KOPT-K1 (cell line): ENCODE data around the gene MRPS18B.

Source experiments
- H3K27ac ChIP-seq: fragments of 200-600 bp; sonication (generic); 2 replicates; pipeline ENCODE4 v1.5.1; 2016; ENCODE audit warnings: antibody characterized with exemption, mild to moderate bottlenecking, low read depth, low read length; ENCODE audit not compliant: poor library complexity, severe bottlenecking
- H3K36me3 ChIP-seq: fragments of 200-600 bp; sonication (generic); 2 replicates; pipeline ENCODE4 v1.5.1; 2017; ENCODE audit warnings: antibody characterized with exemption, mild to moderate bottlenecking, low read length, moderate library complexity; ENCODE audit not compliant: insufficient read depth
- H3K9me3 ChIP-seq: fragments of 200-600 bp; sonication (generic); 2 replicates; pipeline ENCODE4 v1.5.1; 2017; ENCODE audit warnings: antibody characterized with exemption, low read length, mild to moderate bottlenecking; ENCODE audit not compliant: insufficient read depth, poor library complexity, severe bottlenecking

MRPS18B gene

GRCh38 chr6:30598912-30599624 is 18.6 kb upstream of the MRPS18B start:
- Histone ChIP-seq H3K27ac (peak overlapping the region; percentile 94), H3K36me3 (peaks cover 91% of the 10 kb centered on the region), H3K9me3 (no peaks in the 10 kb centered on the region)

GRCh38 chr6:30599625-30600324 is 17.9 kb upstream of the MRPS18B start:
- H3K36me3 ChIP-seq, result peaks cover 91% of the 10 kb centered on the region
- no peaks in the 10 kb centered on the region for H3K9me3 ChIP-seq
- peak overlapping the region; percentile 94 for H3K27ac ChIP-seq

DNA sequence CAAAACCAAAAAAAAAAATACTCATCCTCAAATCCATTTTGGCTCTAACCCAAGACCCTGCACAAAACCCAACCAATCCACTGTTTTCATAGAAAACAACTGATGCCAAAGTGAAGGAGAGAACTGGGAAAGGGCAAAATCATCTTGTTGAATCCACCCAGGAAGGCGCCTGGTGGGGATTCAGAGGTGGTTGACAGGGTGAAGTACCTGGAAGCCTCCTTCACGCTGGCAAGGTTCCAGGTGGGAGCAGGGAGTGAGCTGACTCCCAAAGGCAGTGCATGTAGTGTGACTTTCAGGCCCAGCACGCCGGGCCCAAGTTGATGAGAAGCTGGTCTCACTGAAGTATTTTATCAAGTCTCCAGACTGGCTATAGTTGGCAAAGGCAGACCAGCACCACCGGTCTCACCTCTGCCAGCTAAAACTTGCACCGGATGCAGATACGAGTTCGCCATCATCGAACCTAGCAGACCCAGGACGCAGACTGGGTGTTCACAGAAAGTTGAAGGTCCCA is 17.1 kb upstream of the MRPS18B start:
- H3K27ac ChIP-seq, result peak overlapping the region; percentile 94
- peaks cover 91% of the 10 kb centered on the region for H3K36me3 ChIP-seq
- H3K9me3 ChIP-seq, result no peaks in the 10 kb centered on the region

DNA sequence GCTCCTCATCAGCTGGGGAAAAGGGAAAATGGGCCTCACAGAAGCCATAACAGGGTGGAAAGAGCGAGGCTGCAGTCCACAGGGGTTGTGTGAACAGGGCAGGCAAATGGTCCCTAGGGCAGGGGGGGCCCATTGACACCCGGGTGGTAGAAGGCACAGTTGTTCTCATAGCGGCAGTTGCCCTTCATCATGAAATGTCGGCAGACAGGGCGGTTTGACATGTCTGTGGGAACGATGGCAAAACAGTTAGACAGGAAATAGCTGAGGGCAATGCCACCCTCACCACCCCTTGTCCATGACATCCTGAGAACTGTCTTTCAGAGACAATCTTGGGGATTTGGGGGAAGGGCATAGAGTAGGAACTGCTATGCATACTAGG is 16.2 kb upstream of the MRPS18B start:
- Histone ChIP-seq H3K36me3 (peaks cover 96% of the 10 kb centered on the region), H3K9me3 (no peaks in the 10 kb centered on the region), H3K27ac (peak overlapping the region; percentile 94)

DNA sequence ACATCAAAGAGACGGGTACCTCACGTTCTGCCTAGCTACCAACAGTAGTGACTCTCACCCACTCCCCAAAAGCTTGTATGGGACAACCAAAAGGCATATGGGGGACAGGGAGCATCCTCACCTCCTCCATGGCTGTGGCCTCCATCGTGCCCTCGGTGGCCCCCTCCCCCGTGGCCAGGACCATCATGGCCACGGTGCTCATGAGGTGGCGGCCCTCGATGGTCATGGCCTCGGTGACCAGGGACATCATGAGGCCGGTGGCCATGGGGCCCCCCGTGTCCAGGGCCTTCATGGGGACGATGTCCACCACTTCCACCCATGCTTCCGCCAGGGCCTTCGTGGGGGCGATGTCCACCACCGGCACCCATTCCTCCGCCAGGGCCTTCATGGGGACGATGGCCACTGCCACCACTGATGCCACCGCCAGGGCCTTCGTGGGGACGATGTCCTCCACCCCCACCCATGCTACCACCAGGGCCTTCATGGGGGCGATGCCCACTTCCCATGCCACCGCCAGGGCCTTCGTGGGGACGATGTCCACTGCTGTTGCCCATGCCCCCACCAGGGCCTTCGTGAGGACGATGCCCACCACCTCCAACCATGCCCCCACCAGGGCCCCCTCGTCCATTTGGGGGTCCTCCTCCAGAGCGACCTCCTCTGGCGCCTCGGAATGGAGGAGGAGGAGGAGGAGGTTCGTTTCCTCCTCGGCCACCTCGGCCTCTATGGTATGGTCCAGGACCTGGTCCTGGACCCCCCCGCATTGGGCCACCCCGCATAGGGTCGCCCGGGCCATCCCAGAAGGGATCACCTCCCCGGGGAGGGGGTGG is 15.6 kb upstream of the MRPS18B start:
- peaks cover 99% of the 10 kb centered on the region for H3K36me3 ChIP-seq
- peak overlapping the region; percentile 94 for H3K27ac ChIP-seq
- H3K9me3 ChIP-seq, result no peaks in the 10 kb centered on the region

GRCh38 chr6:30603961-30604360 is 13.7 kb upstream of the MRPS18B start:
- no peaks in the 10 kb centered on the region for H3K9me3 ChIP-seq
- peaks cover 100% of the 10 kb centered on the region for H3K36me3 ChIP-seq

GRCh38 chr6:30610065-30610464 is 7.6 kb upstream of the MRPS18B start:
- peak overlapping the region; percentile 95 for H3K27ac ChIP-seq
- H3K9me3 ChIP-seq, result no peaks in the 10 kb centered on the region
- H3K36me3 ChIP-seq, result peaks cover 91% of the 10 kb centered on the region

More at GRCh38 chr6:30603961-30604360, 13.7 kb upstream of the MRPS18B start:
- H3K27ac ChIP-seq, result peak overlapping the region; percentile 94

- H3K27ac ChIP-seq, result peak overlapping the region; percentile 95
- H3K36me3 ChIP-seq, result peaks cover 84% of the 10 kb centered on the region
- H3K9me3 ChIP-seq, result no peaks in the 10 kb centered on the region
These were observed 6.3 kb upstream of the MRPS18B start for GRCh38 chr6:30611150-30611855.

DNA sequence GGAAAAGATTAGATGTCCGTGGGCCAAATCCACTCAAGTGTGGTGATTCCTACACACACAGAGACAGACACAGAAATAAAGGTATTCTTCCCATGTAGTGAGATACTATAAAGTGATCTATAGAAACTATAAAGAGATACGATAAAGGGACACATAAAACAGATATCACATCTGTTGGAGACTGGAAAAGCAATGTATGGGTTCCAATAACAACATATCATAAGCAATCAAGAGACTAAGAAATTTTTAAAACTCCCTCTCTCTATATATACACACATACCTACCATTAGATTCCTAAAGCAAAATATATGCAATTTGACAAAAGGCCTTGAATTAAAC is 5.8 kb upstream of the MRPS18B start:
- H3K27ac ChIP-seq, result peak overlapping the region; percentile 95
- no peaks in the 10 kb centered on the region for H3K9me3 ChIP-seq
- H3K36me3 ChIP-seq, result peaks cover 84% of the 10 kb centered on the region

DNA sequence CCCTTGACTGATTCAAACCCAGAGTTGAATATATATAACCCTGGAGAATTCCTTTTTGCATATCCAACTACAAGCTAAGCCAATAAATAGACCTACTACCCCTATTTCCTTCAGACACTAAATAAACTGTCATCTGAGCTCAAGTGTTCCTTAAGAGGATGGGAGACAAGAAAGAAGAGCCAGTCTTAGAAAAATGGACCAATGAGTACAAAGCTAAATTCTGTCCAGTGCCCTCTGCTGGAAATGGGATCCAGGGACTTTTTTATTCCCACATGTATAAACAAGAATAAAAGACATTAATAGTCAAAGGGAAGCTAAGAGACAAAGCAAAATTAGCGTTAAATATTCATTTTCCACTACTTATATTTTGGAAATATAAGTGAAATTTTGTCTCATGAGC is 5.4 kb upstream of the MRPS18B start:
- Histone ChIP-seq H3K9me3 (no peaks in the 10 kb centered on the region), H3K36me3 (peaks cover 82% of the 10 kb centered on the region), H3K27ac (peak overlapping the region; percentile 95)

DNA sequence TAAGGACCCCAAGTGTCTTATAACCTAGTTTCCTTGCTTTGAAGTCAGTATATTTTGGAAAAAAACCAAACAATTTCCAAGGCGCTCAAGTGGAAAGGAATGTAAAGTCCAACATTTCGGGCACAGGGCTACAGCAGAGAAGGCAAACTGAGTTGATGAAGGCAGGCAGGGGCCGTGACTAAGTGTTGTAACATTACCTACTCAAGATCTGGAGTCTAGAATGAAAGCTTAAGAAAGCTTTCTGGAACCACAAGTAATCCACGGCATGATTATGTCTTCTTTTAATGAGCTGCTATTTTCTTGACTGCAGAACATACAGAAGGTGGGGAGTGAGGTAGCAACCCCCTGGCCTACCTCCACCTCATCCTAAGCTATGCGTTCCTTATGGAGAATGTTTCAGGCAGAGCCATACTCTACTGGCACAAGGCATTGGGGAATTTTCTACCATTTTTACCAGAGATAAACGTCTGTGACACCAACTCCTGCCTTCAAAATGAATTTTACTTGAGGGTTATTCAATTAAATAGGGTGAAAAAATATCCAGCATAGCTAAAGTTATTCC is 4.9 kb upstream of the MRPS18B start:
- Histone ChIP-seq H3K27ac (peak overlapping the region; percentile 95), H3K36me3 (peaks cover 76% of the 10 kb centered on the region), H3K9me3 (no peaks in the 10 kb centered on the region)

DNA sequence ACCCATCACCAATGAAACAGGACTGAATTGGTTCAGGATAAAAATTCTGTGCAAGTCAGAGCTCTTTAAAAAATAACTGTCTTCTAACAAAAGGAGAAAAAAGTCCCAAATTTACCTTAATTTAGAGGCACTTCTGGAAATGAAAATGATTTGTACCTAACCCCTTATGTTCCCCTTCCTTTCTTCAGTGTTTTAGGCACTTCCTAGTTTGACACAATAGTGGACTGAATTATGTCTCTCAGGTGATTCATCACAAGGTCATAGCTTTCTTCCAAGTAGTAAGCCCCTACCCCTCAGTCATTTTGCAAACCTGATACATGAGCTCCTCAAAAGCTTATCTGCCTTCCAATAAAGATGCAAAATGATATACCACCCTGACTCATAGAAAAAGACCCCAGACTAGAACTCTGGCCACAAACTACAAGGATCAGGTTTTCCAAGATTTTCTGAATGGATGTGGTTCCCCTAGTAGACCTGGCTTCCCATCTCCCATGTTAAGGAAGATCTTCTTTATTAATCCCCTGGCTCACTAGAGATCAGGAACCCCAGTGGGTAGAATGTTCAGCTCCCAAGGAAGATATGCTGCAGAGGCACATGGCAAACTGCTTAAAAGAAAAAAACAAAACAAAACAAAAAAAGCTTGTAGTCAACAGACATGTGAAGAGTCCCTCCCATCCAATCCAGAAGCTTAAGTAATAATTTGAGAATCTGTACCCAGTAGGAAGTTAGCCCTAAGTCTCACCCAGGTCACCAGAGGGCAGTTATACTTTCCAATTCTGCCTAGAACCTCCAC is 4.2 kb upstream of the MRPS18B start:
- peaks cover 70% of the 10 kb centered on the region for H3K36me3 ChIP-seq
- no peaks in the 10 kb centered on the region for H3K9me3 ChIP-seq
- H3K27ac ChIP-seq, result peak overlapping the region; percentile 95

- H3K9me3 ChIP-seq, result no peaks in the 10 kb centered on the region
- peaks cover 62% of the 10 kb centered on the region for H3K36me3 ChIP-seq
- H3K27ac ChIP-seq, result peak overlapping the region; percentile 95
These were observed 3.4 kb upstream of the MRPS18B start for GRCh38 chr6:30614044-30614842.
